ENCODE results near the gene RPS15.

RPS15 gene

DNA sequence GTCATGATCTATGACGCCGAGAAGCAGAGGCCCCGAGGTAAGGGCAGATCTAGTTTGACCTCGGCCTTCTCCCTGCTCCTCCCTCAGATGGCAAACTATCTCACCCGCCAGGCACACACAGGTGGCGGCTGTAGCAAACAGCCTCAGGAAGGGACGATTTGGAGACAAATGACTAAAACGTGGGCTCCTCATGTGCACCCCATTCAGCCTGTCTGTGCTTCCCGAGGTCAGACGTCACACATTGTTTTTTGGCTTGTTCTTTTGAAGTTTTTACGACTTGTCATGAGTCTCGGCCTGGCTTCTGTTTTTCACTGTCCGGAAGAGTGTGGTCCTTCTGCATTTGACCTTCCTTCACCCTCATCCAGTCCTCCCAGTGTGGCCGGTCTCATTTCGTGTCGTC is 15.8 kb upstream of the RPS15 start:
- no peaks in the 10 kb centered on the region for H3K9me3 ChIP-seq (ENCODE audit: control insufficient read depth, insufficient read depth, low read depth, low read length)
- peaks cover 99% of the 10 kb centered on the region for H3K36me3 ChIP-seq (ENCODE audit: control insufficient read depth, insufficient read depth, low read length)
- H3K27ac ChIP-seq (ENCODE audit: low read depth, low read length), result no peak overlapping the region
- 0 out of 2 replicates have a peak, but pooled peaks cover 9% of the 10 kb centered on the region for H3K4me1 ChIP-seq (ENCODE audit: control insufficient read depth, insufficient read depth, low read length)
- no peak overlapping the region for H3K4me3 ChIP-seq (ENCODE audit: low read depth, low read length)
- no peak overlapping the region for H3K9ac ChIP-seq (ENCODE audit: low read length)
- no peaks in the 10 kb centered on the region for H3K27me3 ChIP-seq (ENCODE audit: control insufficient read depth, insufficient read depth, low read length)

- no peak overlapping the region for H3K4me3 ChIP-seq (ENCODE audit: low read depth, low read length)
- H3K9me3 ChIP-seq (ENCODE audit: control insufficient read depth, insufficient read depth, low read depth, low read length), result no peaks in the 10 kb centered on the region
- no peak overlapping the region for H3K27ac ChIP-seq (ENCODE audit: low read depth, low read length)
- H3K9ac ChIP-seq (ENCODE audit: low read length), result no peak overlapping the region
- H3K27me3 ChIP-seq (ENCODE audit: control insufficient read depth, insufficient read depth, low read length), result no peaks in the 10 kb centered on the region
- 0 out of 2 replicates have a peak, but pooled peaks cover 9% of the 10 kb centered on the region for H3K4me1 ChIP-seq (ENCODE audit: control insufficient read depth, insufficient read depth, low read length)
- H3K36me3 ChIP-seq (ENCODE audit: control insufficient read depth, insufficient read depth, low read length), result peaks cover 99% of the 10 kb centered on the region
Observed at GRCh38 chr19:1422943-1423342, 15.3 kb upstream of the RPS15 start.

- H3K9ac ChIP-seq (ENCODE audit: low read length), result peak overlapping the region; percentile 32
- peaks cover 98% of the 10 kb centered on the region for H3K36me3 ChIP-seq (ENCODE audit: control insufficient read depth, insufficient read depth, low read length)
- H3K27ac ChIP-seq (ENCODE audit: low read depth, low read length), result no peak overlapping the region
- H3K4me1 ChIP-seq (ENCODE audit: control insufficient read depth, insufficient read depth, low read length), result 0 out of 2 replicates have a peak, but pooled peaks cover 9% of the 10 kb centered on the region
- no peak overlapping the region for H3K4me3 ChIP-seq (ENCODE audit: low read depth, low read length)
- no peaks in the 10 kb centered on the region for H3K9me3 ChIP-seq (ENCODE audit: control insufficient read depth, insufficient read depth, low read depth, low read length)
- H3K27me3 ChIP-seq (ENCODE audit: control insufficient read depth, insufficient read depth, low read length), result no peaks in the 10 kb centered on the region
Observed at GRCh38 chr19:1423436-1424191, 14.6 kb upstream of the RPS15 start.

GRCh38 chr19:1424192-1424955 is 13.8 kb upstream of the RPS15 start:
- H3K36me3 ChIP-seq (ENCODE audit: control insufficient read depth, insufficient read depth, low read length), result peaks cover 98% of the 10 kb centered on the region
- H3K4me3 ChIP-seq (ENCODE audit: low read depth, low read length), result no peak overlapping the region
- 0 out of 2 replicates have a peak, but pooled peaks cover 9% of the 10 kb centered on the region for H3K4me1 ChIP-seq (ENCODE audit: control insufficient read depth, insufficient read depth, low read length)
- H3K27me3 ChIP-seq (ENCODE audit: control insufficient read depth, insufficient read depth, low read length), result no peaks in the 10 kb centered on the region
- no peak overlapping the region for H3K27ac ChIP-seq (ENCODE audit: low read depth, low read length)
- H3K9ac ChIP-seq (ENCODE audit: low read length), result no peak overlapping the region
- no peaks in the 10 kb centered on the region for H3K9me3 ChIP-seq (ENCODE audit: control insufficient read depth, insufficient read depth, low read depth, low read length)

DNA sequence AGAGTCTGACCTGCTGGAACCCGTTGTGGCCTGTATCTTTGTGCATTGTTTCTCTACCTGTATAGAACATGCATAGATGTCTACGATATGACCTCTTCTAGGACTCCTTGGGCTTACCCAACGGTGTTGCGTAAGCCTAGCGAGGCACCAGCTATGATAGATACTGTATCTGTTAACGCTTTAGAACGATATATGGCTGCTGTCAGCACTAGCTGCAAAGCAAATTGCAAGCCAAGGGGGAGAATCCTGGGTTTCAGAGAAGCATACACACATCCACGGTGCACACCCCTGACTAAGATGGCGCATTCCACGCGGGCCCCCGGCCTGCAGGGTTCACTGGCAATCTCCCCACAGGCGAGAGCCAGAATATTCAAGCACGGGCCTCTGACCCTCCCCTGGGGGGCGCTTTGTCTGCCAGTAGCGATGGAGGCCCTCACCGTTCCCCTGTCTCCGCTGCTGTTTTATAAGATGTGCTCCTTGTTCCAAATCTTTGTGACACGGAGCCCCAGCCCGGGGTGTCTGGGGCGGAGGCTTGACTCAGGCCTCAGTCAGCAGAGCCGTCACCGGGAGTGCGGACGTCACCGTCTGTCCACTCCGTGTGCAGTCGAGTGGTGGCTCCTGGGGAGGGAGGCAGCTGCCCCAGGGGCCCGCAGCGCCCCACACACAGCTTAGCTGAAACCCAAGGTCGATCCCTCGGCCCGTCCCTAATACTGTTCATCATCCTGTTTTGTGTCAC is 12.9 kb upstream of the RPS15 start:
- 0 out of 2 replicates have a peak, but pooled peaks cover 9% of the 10 kb centered on the region for H3K4me1 ChIP-seq (ENCODE audit: control insufficient read depth, insufficient read depth, low read length)
- no peak overlapping the region for H3K27ac ChIP-seq (ENCODE audit: low read depth, low read length)
- H3K27me3 ChIP-seq (ENCODE audit: control insufficient read depth, insufficient read depth, low read length), result no peaks in the 10 kb centered on the region
- H3K4me3 ChIP-seq (ENCODE audit: low read depth, low read length), result no peak overlapping the region
- H3K36me3 ChIP-seq (ENCODE audit: control insufficient read depth, insufficient read depth, low read length), result peaks cover 98% of the 10 kb centered on the region
- H3K9ac ChIP-seq (ENCODE audit: low read length), result no peak overlapping the region
- H3K9me3 ChIP-seq (ENCODE audit: control insufficient read depth, insufficient read depth, low read depth, low read length), result no peaks in the 10 kb centered on the region

- no peaks in the 10 kb centered on the region for H3K9me3 ChIP-seq (ENCODE audit: control insufficient read depth, insufficient read depth, low read depth, low read length)
- H3K27me3 ChIP-seq (ENCODE audit: control insufficient read depth, insufficient read depth, low read length), result no peaks in the 10 kb centered on the region
- H3K4me3 ChIP-seq (ENCODE audit: low read depth, low read length), result no peak overlapping the region
- H3K9ac ChIP-seq (ENCODE audit: low read length), result no peak overlapping the region
- H3K4me1 ChIP-seq (ENCODE audit: control insufficient read depth, insufficient read depth, low read length), result 0 out of 2 replicates have a peak, but pooled peaks cover 9% of the 10 kb centered on the region
- peaks cover 95% of the 10 kb centered on the region for H3K36me3 ChIP-seq (ENCODE audit: control insufficient read depth, insufficient read depth, low read length)
- no peak overlapping the region for H3K27ac ChIP-seq (ENCODE audit: low read depth, low read length)
Observed at GRCh38 chr19:1425902-1426301, 12.3 kb upstream of the RPS15 start.

- H3K9me3 ChIP-seq (ENCODE audit: control insufficient read depth, insufficient read depth, low read depth, low read length), result no peaks in the 10 kb centered on the region
- H3K27me3 ChIP-seq (ENCODE audit: control insufficient read depth, insufficient read depth, low read length), result no peaks in the 10 kb centered on the region
- H3K4me3 ChIP-seq (ENCODE audit: low read depth, low read length), result no peak overlapping the region
- H3K9ac ChIP-seq (ENCODE audit: low read length), result no peak overlapping the region
- peaks cover 92% of the 10 kb centered on the region for H3K36me3 ChIP-seq (ENCODE audit: control insufficient read depth, insufficient read depth, low read length)
- H3K27ac ChIP-seq (ENCODE audit: low read depth, low read length), result no peak overlapping the region
- 0 out of 2 replicates have a peak, but pooled peaks cover 9% of the 10 kb centered on the region for H3K4me1 ChIP-seq (ENCODE audit: control insufficient read depth, insufficient read depth, low read length)
Observed at GRCh38 chr19:1426736-1427135, 11.5 kb upstream of the RPS15 start.

- no peaks in the 10 kb centered on the region for H3K27me3 ChIP-seq (ENCODE audit: control insufficient read depth, insufficient read depth, low read length)
- H3K9me3 ChIP-seq (ENCODE audit: control insufficient read depth, insufficient read depth, low read depth, low read length), result no peaks in the 10 kb centered on the region
- H3K36me3 ChIP-seq (ENCODE audit: control insufficient read depth, insufficient read depth, low read length), result peaks cover 92% of the 10 kb centered on the region
- H3K9ac ChIP-seq (ENCODE audit: low read length), result no peak overlapping the region
- no peak overlapping the region for H3K27ac ChIP-seq (ENCODE audit: low read depth, low read length)
- H3K4me1 ChIP-seq (ENCODE audit: control insufficient read depth, insufficient read depth, low read length), result 0 out of 2 replicates have a peak, but pooled peaks cover 9% of the 10 kb centered on the region
- H3K4me3 ChIP-seq (ENCODE audit: low read depth, low read length), result no peak overlapping the region
Observed at GRCh38 chr19:1427221-1427920, 10.8 kb upstream of the RPS15 start.

DNA sequence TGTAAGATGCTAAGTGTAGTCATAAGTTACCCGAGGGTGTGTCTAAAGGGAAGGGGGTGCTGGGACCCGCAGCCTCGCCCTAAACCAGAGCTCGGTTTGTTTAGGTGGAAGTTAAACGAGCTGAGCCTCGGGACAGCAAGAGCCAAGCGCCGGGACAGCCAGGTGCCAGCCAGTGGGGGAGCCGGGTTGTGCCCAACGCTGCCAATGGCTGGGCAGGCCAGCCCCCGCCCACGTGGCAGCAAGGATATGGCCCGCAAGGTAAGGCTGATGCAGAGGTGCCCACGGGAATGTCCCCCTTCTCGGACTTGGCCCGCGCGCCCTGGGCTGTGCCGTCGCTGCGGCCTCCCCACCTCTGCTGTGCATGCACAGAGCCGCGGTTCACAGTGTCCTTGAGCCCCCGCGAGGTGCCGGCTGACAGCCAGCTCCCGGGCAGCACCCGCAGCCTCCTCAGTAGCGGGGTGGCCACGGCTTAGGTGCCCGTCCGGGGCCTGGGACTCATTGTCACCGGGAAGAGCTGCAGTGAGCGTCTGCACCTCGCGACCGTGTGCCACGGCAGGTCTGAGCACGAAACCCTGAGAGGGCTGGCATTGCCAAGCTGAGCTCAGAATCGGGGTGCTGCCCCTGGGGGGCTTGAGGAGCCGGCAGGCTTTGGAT is 9.3 kb upstream of the RPS15 start:
- Histone ChIP-seq H3K36me3 (ENCODE audit: control insufficient read depth, insufficient read depth, low read length) (peaks cover 91% of the 10 kb centered on the region), H3K4me1 (ENCODE audit: control insufficient read depth, insufficient read depth, low read length) (0 out of 2 replicates have a peak, but pooled peaks cover under 1% of the 10 kb centered on the region), H3K4me3 (ENCODE audit: low read depth, low read length) (no peak overlapping the region)

GRCh38 chr19:1429750-1430149 is 8.4 kb upstream of the RPS15 start:
- Histone ChIP-seq H3K4me1 (ENCODE audit: control insufficient read depth, insufficient read depth, low read length) (no peaks in the 10 kb centered on the region), H3K27ac (ENCODE audit: low read depth, low read length) (0 out of 2 replicates have a peak overlapping the region, but pooled peaks have one; percentile 57), H3K9me3 (ENCODE audit: control insufficient read depth, insufficient read depth, low read depth, low read length) (no peaks in the 10 kb centered on the region), H3K36me3 (ENCODE audit: control insufficient read depth, insufficient read depth, low read length) (peaks cover 92% of the 10 kb centered on the region), H3K27me3 (ENCODE audit: control insufficient read depth, insufficient read depth, low read length) (no peaks in the 10 kb centered on the region), H3K4me3 (ENCODE audit: low read depth, low read length) (no peak overlapping the region), H3K9ac (ENCODE audit: low read length) (no peak overlapping the region)

More for the DNA sequence above, 9.3 kb upstream of the RPS15 start:
- H3K9me3 ChIP-seq (ENCODE audit: control insufficient read depth, insufficient read depth, low read depth, low read length), result no peaks in the 10 kb centered on the region
- no peak overlapping the region for H3K9ac ChIP-seq (ENCODE audit: low read length)
- no peaks in the 10 kb centered on the region for H3K27me3 ChIP-seq (ENCODE audit: control insufficient read depth, insufficient read depth, low read length)
- H3K27ac ChIP-seq (ENCODE audit: low read depth, low read length), result no peak overlapping the region

Measured in HUES6 (cell line).